HCT116 (cell line): ENCODE data around the gene FAHD1. TPM values are rescaled to one million over a fixed set of nuclear protein-coding genes. Genes with fewer than 3 reads are reported as not detected.

ENCODE experiments used
- ATAC-seq: fragments of 200-7000 bp; cut with Tn5 transposase; 2 replicates; pipeline ENCODE4 v1.9.1; 2020; ENCODE audit warnings: mild to moderate bottlenecking, moderate library complexity
- BruUV-seq: library from RNA; stranded (reverse); fragments of 400-500 nt; replicated peaks from 2 replicates; lab custom pipeline; 2021; lab: Mats Ljungman, UMichigan
- CTCF ChIA-PET: fragments of 300-600 bp; sonication (Branson Sonifier 250); formaldehyde crosslinking; loops from one replicate; lab custom pipeline; 2021; ENCODE audit warnings: antibody characterized with exemption; lab: Charles Lee
- POLR2A ChIA-PET: fragments of 300-600, 350-600 bp; sonication (Branson Sonifier 250); formaldehyde crosslinking; loops from one replicate; lab custom pipeline; 2021; ENCODE audit warnings: antibody characterized with exemption; lab: Charles Lee
- RAD21 ChIA-PET, 2 experiments: fragments of 300-600 bp; sonication (Branson Sonifier 250); formaldehyde crosslinking; loops; one replicate each; lab custom pipeline; 2023; ENCODE audit warnings: low total read pairs in 2 of 2; ENCODE audit not compliant: uncharacterized antibody in 2 of 2, unreplicated experiment in 2 of 2, low non-redundant PET in 1 of 2; lab: Charles Lee
- DNase-seq: peaks from one replicate; pipeline ENCODE4 v3.0.0-alpha.2; 2010; ENCODE audit warnings: low read depth, low spot score
- H2AFZ ChIP-seq: fragments of 200-600 bp; shearing (Covaris generic), sonication (generic); 2 replicates; pipeline ENCODE4 v1.6.1; 2017; ENCODE audit warnings: low read depth, mixed run types, mixed read lengths, antibody characterized with exemption, low read length; ENCODE audit not compliant: poor library complexity, severe bottlenecking
- H3K27ac ChIP-seq: 2 replicates; pipeline ENCODE4 v1.5.1; 2012; ENCODE audit warnings: low read depth, low read length
- H3K27me3 ChIP-seq: fragments of 200-600 bp; sonication (generic); 2 replicates; pipeline ENCODE4 v1.6.1; 2016; ENCODE audit warnings: mixed run types, low read length, mixed read lengths; ENCODE audit not compliant: insufficient read depth
- H3K36me3 ChIP-seq, 2 experiments: fragments of 200-500 bp in 1 of 2; fragments of 200-600 bp in 1 of 2; sonication (Bioruptor generic) in 1 of 2; sonication (generic) in 1 of 2; 2 replicates each; pipeline versions ENCODE4 v1.5.1 to v1.6.1; 2014 to 2016; ENCODE audit warnings: low read length in 2 of 2, inconsistent platforms in 1 of 2, mixed read lengths in 1 of 2, mixed run types in 1 of 2; ENCODE audit not compliant: insufficient read depth in 2 of 2, control insufficient read depth in 1 of 2
- H3K4me1 ChIP-seq, 2 experiments: fragments of 200-600 bp in 1 of 2; sonication (generic) in 1 of 2; 2 replicates each; pipeline versions ENCODE4 v1.5.1 to v1.6.1; 2012 to 2017; ENCODE audit warnings: low read length in 2 of 2, inconsistent platforms in 1 of 2, mild to moderate bottlenecking in 1 of 2, mixed read lengths in 1 of 2, mixed run types in 1 of 2, moderate library complexity in 1 of 2; ENCODE audit not compliant: insufficient read depth in 2 of 2, control insufficient read depth in 1 of 2
- H3K4me2 ChIP-seq: fragments of 200-600 bp; sonication (generic); 2 replicates; pipeline ENCODE4 v1.6.1; 2017; ENCODE audit warnings: mixed run types, low read length, mixed read lengths
- H3K4me3 ChIP-seq, 2 experiments: fragments of 200-600 bp in 1 of 2; sonication (generic) in 1 of 2; replicated peaks in 1 of 2; 2 replicates each; pipeline ENCODE4 v1.5.1; 2011 to 2016; ENCODE audit warnings: low read length in 2 of 2, control low read depth in 1 of 2, low read depth in 1 of 2, mild to moderate bottlenecking in 1 of 2, mixed read lengths in 1 of 2, mixed run types in 1 of 2
- H3K79me2 ChIP-seq: fragments of 200-600 bp; sonication (generic); 2 replicates; pipeline ENCODE4 v1.6.1; 2017; ENCODE audit warnings: mild to moderate bottlenecking, mixed run types, low read length, moderate library complexity, mixed read lengths; ENCODE audit not compliant: insufficient read depth
- H3K9ac ChIP-seq: fragments of 200-600 bp; sonication (generic); 2 replicates; pipeline ENCODE4 v1.6.1; 2016; ENCODE audit warnings: low read length, mixed read lengths
- H3K9me2 ChIP-seq: fragments of 200-600 bp; sonication (generic), shearing (Covaris generic); 2 replicates; pipeline ENCODE4 v1.6.1; 2017; ENCODE audit warnings: mixed run types, mild to moderate bottlenecking, moderate library complexity; ENCODE audit not compliant: insufficient read depth
- H3K9me3 ChIP-seq, 2 experiments: fragments of 200-500 bp in 1 of 2; fragments of 200-600 bp in 1 of 2; sonication (Bioruptor generic) in 1 of 2; sonication (generic) in 1 of 2; 2 replicates each; pipeline ENCODE4 v1.6.1; 2014 to 2017; ENCODE audit warnings: low read length in 2 of 2, mixed read lengths in 2 of 2, inconsistent platforms in 1 of 2, low read depth in 1 of 2, mild to moderate bottlenecking in 1 of 2, mixed run types in 1 of 2, moderate library complexity in 1 of 2; ENCODE audit not compliant: control insufficient read depth in 1 of 2, insufficient read depth in 1 of 2
- H4K20me1 ChIP-seq: fragments of 200-600 bp; sonication (generic), shearing (Covaris generic); 2 replicates; pipeline ENCODE4 v1.6.1; 2017; ENCODE audit warnings: mixed run types, mild to moderate bottlenecking, moderate library complexity; ENCODE audit not compliant: insufficient read depth
- ATF3 ChIP-seq: IDR thresholded peaks from 2 replicates; pipeline ENCODE4 v1.6.1; 2012
- CBX3 ChIP-seq: IDR thresholded peaks from 2 replicates; pipeline ENCODE4 v1.6.1; 2012; ENCODE audit warnings: low read depth
- CEBPB ChIP-seq: IDR thresholded peaks from 2 replicates; pipeline ENCODE4 v1.6.1; 2012; ENCODE audit warnings: low read depth
- EGR1 ChIP-seq: IDR thresholded peaks from 2 replicates; pipeline ENCODE4 v1.6.1; 2012; ENCODE audit warnings: low read depth
- ELF1 ChIP-seq: IDR thresholded peaks from 2 replicates; pipeline ENCODE4 v1.6.1; 2012; ENCODE audit warnings: low read depth, borderline replicate concordance
- FOSL1 ChIP-seq: IDR thresholded peaks from 2 replicates; pipeline ENCODE4 v1.6.1; 2012; ENCODE audit warnings: low read depth
- MAX ChIP-seq: IDR thresholded peaks from 2 replicates; pipeline ENCODE4 v1.6.1; 2012
- POLR2A ChIP-seq: IDR thresholded peaks from 2 replicates; pipeline ENCODE4 v1.7.0; 2011; ENCODE audit warnings: borderline replicate concordance; ENCODE audit not compliant: insufficient read depth, insufficient read length; ENCODE audit errors: extremely low read depth
- POLR2AphosphoS5 ChIP-seq: IDR thresholded peaks from 2 replicates; pipeline ENCODE4 v1.6.1; 2011; ENCODE audit warnings: mild to moderate bottlenecking, low read depth, low read length, moderate library complexity
- RAD21 ChIP-seq: IDR thresholded peaks from 2 replicates; pipeline ENCODE4 v1.6.1; 2012; ENCODE audit warnings: low read depth, mild to moderate bottlenecking
- REST ChIP-seq: IDR thresholded peaks from 2 replicates; pipeline ENCODE4 v1.6.1; 2012; ENCODE audit warnings: low read depth
- SIN3A ChIP-seq: IDR thresholded peaks from 2 replicates; pipeline ENCODE4 v1.6.1; 2012; ENCODE audit warnings: low read depth
- SP1 ChIP-seq: IDR thresholded peaks from 2 replicates; pipeline ENCODE4 v1.6.1; 2012; ENCODE audit warnings: low read depth
- SRF ChIP-seq: IDR thresholded peaks from 2 replicates; pipeline ENCODE4 v1.6.1; 2012; ENCODE audit warnings: low read depth
- YY1 ChIP-seq: IDR thresholded peaks from 2 replicates; pipeline ENCODE4 v1.6.1; 2011; ENCODE audit warnings: low read length, low read depth, moderate library complexity, mild to moderate bottlenecking; ENCODE audit not compliant: insufficient replicate concordance; ENCODE audit errors: extremely low read depth
- ZFX ChIP-seq: fragments of 450-650 bp; IDR thresholded peaks from 2 replicates; pipeline ENCODE4 v1.6.1; 2017
- ZNF274 ChIP-seq: fragments of 200-500 bp; sonication (Bioruptor generic); IDR thresholded peaks from 2 replicates; pipeline ENCODE4 v1.6.1; 2014; ENCODE audit warnings: mild to moderate bottlenecking, low read depth, low read length, inconsistent platforms
- intact Hi-C: fragments of 100-400 bp; cut with micrococcal nuclease; formaldehyde crosslinking; loops from 2 replicates; pipeline ENCODE4 v1.10.0; 2022
- total RNA-seq: library from RNA; stranded (reverse); gene quantifications from one replicate; pipeline ENCODE4 v1.2.1, GENCODE V29; 2021; ENCODE audit not compliant: unreplicated experiment

FAHD1 gene
- total RNA-seq, 1 experiment from 2014 or later = 25.8 TPM

- H3K9me2 ChIP-seq = no peaks in the 10 kb centered on the region
- BruUV-seq = no TSS peak
- intact Hi-C loops = no loop called here
- ATAC-seq = no peak
- H3K36me3 ChIP-seq = 0 out of 4 replicates have a peak, but pooled peaks cover 2 to 5% of the 10 kb centered on the region in 2 experiments
- H3K27me3 ChIP-seq = no peaks in the 10 kb centered on the region
- no peak overlapping the region for H3K4me3 ChIP-seq
- no peak overlapping the region for H2AFZ ChIP-seq
- TF ChIP-seq ELF1 = no peak
- no peak for TF ChIP-seq SIN3A
- no peak for TF ChIP-seq CEBPB
- no peak for TF ChIP-seq CBX3
- TF ChIP-seq FOSL1 = no peak
- no peak for TF ChIP-seq ATF3
- no peak for TF ChIP-seq RAD21
- no peak for TF ChIP-seq REST
- no peak for TF ChIP-seq YY1
- no peak for TF ChIP-seq POLR2A
- TF ChIP-seq POLR2AphosphoS5 = no peak
- TF ChIP-seq ZFX = no peak
- no peak for TF ChIP-seq SRF
- TF ChIP-seq MAX = no peak
- no peak for TF ChIP-seq SP1
- TF ChIP-seq ZNF274 = no peak
- no peak for TF ChIP-seq EGR1
- H3K9ac ChIP-seq = no peak overlapping the region
- ChIA-PET CTCF (no interaction called here), POLR2A (no interaction called here), RAD21 (no interaction called here)
- no peaks in the 10 kb centered on the region for H3K79me2 ChIP-seq
- H3K27ac ChIP-seq = no peak overlapping the region
- no peaks in the 10 kb centered on the region for H3K9me3 ChIP-seq
- peaks cover 6 to 9% of the 10 kb centered on the region in 2 experiments; a peak in 3 of 4 replicates for H3K4me1 ChIP-seq
- no peak for DNase-seq
- H4K20me1 ChIP-seq = no peaks in the 10 kb centered on the region
- H3K4me2 ChIP-seq = no peak overlapping the region
Observed at GRCh38 chr16:1817276-1817589, 9.8 kb upstream of the FAHD1 start.
